Forelimb muscle (tissue), 1 donor: ENCODE measurements around the gene SFTPB. TPM values are rescaled to one million over a fixed set of nuclear protein-coding genes. Genes with fewer than 3 reads are reported as not detected.
"Not testable (repeated sequence)": the region's sequence is repeated elsewhere in the genome, so short reads cannot be mapped to it uniquely, and the experiment has no call there.

ENCODE experiments used
- DNase-seq: peaks from one replicate; pipeline ENCODE4 v3.0.0-alpha.2; 2013; ENCODE audit warnings: low read depth
- polyA plus RNA-seq: library from polyadenylated mRNA; unstranded; fragments of 120-200 nt; gene quantifications from one replicate; pipeline ENCODE4 v1.2.1, GENCODE V29; 2013; ENCODE audit not compliant: insufficient read length

Gene SFTPB
- 0.08 TPM for polyA plus RNA-seq

DNA sequence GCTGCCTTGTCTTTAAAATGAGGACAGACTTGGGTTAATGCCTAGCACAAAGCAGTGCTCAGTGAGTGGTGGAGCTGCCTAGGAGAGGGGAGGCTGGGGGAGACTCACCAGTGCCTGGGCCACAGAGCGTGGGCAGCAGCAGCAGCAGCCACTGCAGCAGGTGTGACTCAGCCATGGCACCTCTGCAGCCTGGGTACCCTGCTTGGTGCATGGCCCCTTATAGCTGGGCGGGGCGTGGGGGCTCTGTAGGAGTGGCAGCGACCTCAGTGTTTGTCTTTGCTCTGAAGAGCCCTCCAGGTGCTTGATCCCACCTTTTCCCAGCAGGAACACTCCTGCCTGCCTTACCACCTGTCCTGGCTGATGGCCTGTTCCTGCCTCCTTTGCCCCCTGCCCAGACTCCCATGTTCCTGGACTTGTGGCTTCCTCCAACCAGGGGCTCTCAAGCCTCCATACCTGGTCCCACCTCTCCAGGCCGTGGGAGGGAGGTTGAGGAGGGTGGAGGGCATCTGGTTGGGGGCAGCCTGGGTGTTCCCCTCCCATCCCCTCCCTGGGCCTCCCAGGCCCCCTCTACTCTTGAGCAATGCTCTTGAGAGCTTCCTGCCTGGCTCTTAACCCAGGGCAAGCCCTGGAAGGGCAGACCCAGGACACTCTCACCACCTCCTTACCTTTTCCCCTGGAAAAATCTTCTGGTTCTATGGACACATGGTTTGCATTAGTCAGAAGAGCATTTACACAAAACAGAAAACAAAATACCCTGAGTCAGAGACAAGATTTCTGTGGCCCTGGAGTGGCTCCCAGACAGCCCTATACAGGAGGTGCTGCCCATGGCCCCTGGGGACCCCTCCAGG is at the start of gene SFTPB:
Gene SFTPB (minus strand): TSS at position 191 of the 848 bp plus-strand sequence. CDS start 16 bp downstream, at position 175.
- DNase-seq: no peak

GRCh38 chr2:85717308-85718008 is 49.5 kb upstream of the SFTPB start:
- DNase-seq: no peak

DNA sequence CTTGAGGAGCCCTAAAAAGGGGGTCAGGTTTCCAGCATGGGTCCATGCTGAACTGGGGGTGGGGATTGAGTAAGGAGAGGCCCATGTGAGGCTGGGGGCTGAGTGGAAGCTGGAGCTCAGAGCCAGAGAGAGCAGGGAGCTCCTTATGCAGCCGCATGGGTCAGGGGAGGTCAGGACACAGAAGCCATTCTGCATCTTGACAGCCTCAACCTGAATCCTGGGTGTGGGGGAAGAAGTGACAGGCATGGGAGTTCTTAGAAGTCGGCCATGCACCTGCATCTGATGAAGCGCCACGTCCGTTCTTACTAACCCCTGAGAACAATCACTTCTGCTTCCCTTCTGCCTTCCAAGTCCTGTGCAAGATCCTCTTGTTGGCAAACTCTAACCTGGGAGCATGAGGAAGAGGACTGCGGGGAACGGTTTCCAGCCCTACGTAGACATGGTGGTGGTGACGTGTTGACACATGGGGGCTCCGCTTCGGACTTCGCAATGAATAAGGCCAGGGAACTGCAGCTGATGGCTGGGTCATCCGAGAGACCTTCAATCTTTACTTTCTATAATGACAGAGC is 48.4 kb upstream of the SFTPB start:
- no peak for DNase-seq

DNA sequence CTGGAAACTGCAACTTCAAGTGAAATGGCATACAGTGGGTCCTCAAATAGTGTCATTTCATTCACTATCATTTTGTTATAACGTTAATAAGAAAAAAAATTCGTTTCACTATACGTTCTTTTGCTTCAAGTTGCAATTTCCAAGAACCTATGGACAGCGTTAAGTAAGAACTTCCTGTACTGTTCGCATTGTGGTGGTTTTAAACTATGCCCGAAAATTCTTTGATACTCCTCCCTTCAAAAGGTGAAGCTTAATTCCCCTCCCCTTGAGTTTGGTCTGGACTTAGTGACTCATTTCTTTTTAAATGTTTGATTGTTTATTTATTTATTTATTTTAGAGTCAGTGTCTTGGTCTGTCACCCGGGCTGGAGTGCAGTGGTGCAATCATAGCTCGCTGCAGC is 46.8 kb upstream of the SFTPB start:
- DNase-seq: no peak

DNA sequence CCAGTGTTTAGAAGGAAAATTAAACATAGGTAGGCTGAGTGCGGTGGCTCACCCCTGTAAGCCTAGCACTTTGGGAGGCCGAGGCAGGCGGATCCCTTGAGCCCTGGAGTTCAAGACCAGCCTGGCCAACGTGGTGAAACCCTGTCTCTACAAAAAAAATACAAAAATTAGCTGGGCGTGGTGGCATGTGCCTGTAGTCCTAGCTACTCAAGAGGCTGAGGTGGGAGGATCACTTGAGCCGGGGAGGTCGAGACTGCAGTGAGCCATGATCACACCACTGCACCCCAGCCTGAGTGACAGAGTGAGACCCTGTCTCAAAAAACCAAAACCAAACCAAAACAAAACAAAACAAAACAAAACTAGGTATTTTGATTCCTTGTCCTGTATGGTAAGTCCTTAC is 46.4 kb upstream of the SFTPB start:
- not testable (repeated sequence) for DNase-seq

- DNase-seq: no peak
Measured at GRCh38 chr2:85713836-85714235, 45.8 kb upstream of the SFTPB start.

- DNase-seq: no peak
Measured at GRCh38 chr2:85712849-85713612, 45.0 kb upstream of the SFTPB start.

GRCh38 chr2:85712336-85712735 is 44.3 kb upstream of the SFTPB start:
- no peak for DNase-seq

GRCh38 chr2:85711578-85712060 is 43.6 kb upstream of the SFTPB start:
- DNase-seq: no peak

- DNase-seq: no peak
Measured at GRCh38 chr2:85710687-85711577, 42.9 kb upstream of the SFTPB start.

- no peak for DNase-seq
Measured at GRCh38 chr2:85709401-85709811, 41.4 kb upstream of the SFTPB start.

- DNase-seq: no peak
Measured at GRCh38 chr2:85708641-85709040, 40.6 kb upstream of the SFTPB start.

GRCh38 chr2:85707304-85707703 is 39.3 kb upstream of the SFTPB start:
- DNase-seq: peak; percentile 83

GRCh38 chr2:85706599-85707296 is 38.7 kb upstream of the SFTPB start:
- no peak for DNase-seq

DNA sequence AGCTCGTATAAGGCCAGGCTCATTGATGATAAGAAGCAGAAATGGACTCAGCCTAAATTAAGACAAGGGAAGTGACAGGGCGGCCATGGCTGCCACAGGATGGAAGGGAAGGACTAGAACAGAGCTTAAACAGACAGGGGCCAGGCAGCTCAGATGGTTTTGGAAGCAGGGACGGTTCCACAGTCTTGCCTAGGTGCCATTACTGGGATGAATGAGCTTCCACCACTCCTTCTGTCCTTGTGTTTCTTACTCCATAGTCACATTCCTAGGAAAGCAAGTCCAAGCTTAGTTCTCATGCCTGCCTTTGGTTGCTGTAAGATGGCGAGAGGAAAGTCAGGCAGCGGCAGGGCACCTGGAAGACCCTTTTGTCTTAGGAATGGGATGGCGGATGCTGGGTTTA is 38.1 kb upstream of the SFTPB start:
- no peak for DNase-seq

GRCh38 chr2:85705680-85706039 is 37.7 kb upstream of the SFTPB start:
- no peak for DNase-seq

DNA sequence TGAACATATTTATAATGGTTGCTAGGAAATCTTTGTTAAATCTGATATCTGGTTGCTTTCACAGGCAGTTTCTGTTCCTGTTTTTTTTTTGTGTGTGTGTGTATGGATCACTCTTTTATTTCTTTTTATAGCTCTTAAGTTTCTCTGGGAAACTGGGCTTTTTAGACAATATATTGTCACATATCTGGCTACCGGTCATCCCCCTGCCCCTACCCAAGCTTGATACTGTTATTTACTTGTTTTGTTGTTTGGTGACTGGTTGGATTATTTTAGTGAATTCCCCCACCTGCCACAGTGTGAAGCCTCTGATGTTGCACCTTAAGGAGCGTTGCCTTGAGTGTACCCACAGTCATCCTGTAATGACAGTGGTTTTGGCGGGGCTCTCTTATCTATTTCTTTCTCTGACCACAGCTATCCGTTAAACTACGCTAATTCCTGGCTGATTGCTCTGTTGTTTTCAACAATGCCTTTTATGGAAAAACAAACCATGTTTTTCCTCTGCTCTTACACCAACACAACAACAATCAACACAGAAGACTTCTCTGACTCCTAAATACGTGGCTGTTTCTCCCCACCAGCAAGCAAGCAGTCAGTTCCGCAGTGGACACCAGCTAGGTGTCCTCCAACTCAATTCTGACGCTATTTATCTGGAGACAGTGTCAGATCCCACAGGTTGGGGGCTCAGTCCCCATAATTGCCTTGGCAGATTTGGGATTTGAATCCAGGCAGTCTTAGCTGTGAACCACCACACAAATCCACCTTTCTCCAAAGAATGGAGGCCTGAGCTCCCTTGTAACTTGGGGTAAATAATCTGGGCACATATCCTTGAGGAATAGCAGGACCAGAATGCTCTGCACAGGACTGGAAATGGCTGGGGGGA is 37.0 kb upstream of the SFTPB start:
- DNase-seq: no peak

- DNase-seq: no peak
Measured at GRCh38 chr2:85704038-85704437, 36.0 kb upstream of the SFTPB start.

GRCh38 chr2:85703329-85703728 is 35.3 kb upstream of the SFTPB start:
- no peak for DNase-seq
